Loucy (cell line): Measurements from ENCODE around the gene SP4.

Source experiments
- H2AFZ ChIP-seq: fragments of 200-600 bp; sonication (generic); 2 replicates; pipeline ENCODE4 v1.6.0; 2016; ENCODE audit warnings: antibody characterized with exemption, mild to moderate bottlenecking, low read length, moderate library complexity
- H3F3A ChIP-seq: fragments of 200-600 bp; 2 replicates; pipeline ENCODE4 v1.6.0; 2016; ENCODE audit warnings: antibody characterized with exemption, low read depth, mild to moderate bottlenecking
- H3K27me3 ChIP-seq: fragments of 200-600 bp; sonication (generic); 2 replicates; pipeline ENCODE4 v1.6.1; 2014; ENCODE audit warnings: low read length, mild to moderate bottlenecking; ENCODE audit not compliant: insufficient read depth, poor library complexity, severe bottlenecking
- H3K36me3 ChIP-seq: fragments of 200-600 bp; sonication (generic); 2 replicates; pipeline ENCODE4 v1.6.1; 2016; ENCODE audit warnings: low read length; ENCODE audit not compliant: insufficient read depth
- H3K4me1 ChIP-seq: fragments of 200-600 bp; sonication (generic); 2 replicates; pipeline ENCODE4 v1.5.1; 2014; ENCODE audit warnings: low read length, mild to moderate bottlenecking; ENCODE audit not compliant: insufficient read depth, poor library complexity, severe bottlenecking
- H3K4me2 ChIP-seq: fragments of 200-600 bp; sonication (generic); 2 replicates; pipeline ENCODE4 v1.6.0; 2014; ENCODE audit warnings: antibody characterized with exemption, low read length, low read depth, mild to moderate bottlenecking; ENCODE audit not compliant: poor library complexity, severe bottlenecking
- H3K4me3 ChIP-seq: fragments of 200-600 bp; sonication (generic); 2 replicates; pipeline ENCODE4 v1.5.1; 2014; ENCODE audit warnings: low read length, mild to moderate bottlenecking, mixed read lengths; ENCODE audit not compliant: poor library complexity, severe bottlenecking
- H3K79me2 ChIP-seq: fragments of 200-600 bp; sonication (generic); 2 replicates; pipeline ENCODE4 v1.6.1; 2014; ENCODE audit warnings: low read length; ENCODE audit not compliant: insufficient read depth
- H3K9ac ChIP-seq: fragments of 200-600 bp; sonication (generic); 2 replicates; pipeline ENCODE4 v1.6.0; 2014; ENCODE audit warnings: mild to moderate bottlenecking, low read depth, low read length, moderate library complexity; ENCODE audit not compliant: poor library complexity, severe bottlenecking
- H3K9me2 ChIP-seq: fragments of 200-600 bp; sonication (generic); replicated peaks from 2 replicates; pipeline ENCODE4 v1.6.1; 2016; ENCODE audit warnings: low read depth, low read length, mixed read lengths
- H3K9me3 ChIP-seq: fragments of 200-600 bp; sonication (generic); 2 replicates; pipeline ENCODE4 v1.6.1; 2014; ENCODE audit warnings: mild to moderate bottlenecking, antibody characterized with exemption, low read length, low read depth; ENCODE audit not compliant: insufficient read depth
- H4K20me1 ChIP-seq: fragments of 200-600 bp; sonication (generic); 2 replicates; pipeline ENCODE4 v1.6.0; 2014; ENCODE audit warnings: antibody characterized with exemption, low read length, mild to moderate bottlenecking; ENCODE audit not compliant: insufficient read depth, poor library complexity, severe bottlenecking
- EZH2phosphoT487 ChIP-seq: fragments of 200-600 bp; IDR thresholded peaks from 2 replicates; pipeline ENCODE4 v1.6.1; 2018; ENCODE audit warnings: antibody characterized with exemption, mild to moderate bottlenecking, moderate library complexity, borderline replicate concordance
- TF ChIP-seq, protein P1 (sequence below): fragments of 200-600 bp; sonication (generic); conservative IDR thresholded peaks from 2 replicates; pipeline ENCODE4 v1.5.1; 2014; ENCODE audit warnings: mild to moderate bottlenecking, antibody characterized with exemption, low read length

Gene SP4

DNA sequence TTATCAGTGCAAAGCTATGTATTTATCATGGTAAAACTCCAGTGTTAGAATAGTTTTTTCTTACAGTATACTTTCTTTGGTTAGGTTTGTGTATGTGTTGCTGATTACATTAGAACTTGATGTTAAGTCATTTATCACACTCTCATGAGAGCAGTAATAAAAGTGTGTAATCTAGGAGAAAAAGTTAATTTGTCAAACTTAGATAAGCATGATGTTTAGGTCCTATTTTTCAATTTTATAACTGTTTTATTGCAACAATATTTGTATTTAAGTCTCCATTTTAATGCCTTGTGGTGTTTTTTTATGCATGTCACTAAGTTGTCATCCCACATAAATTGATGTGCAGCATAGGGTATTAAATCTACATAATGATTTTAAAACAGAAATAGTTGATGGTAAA is 86.2 kb downstream of the SP4 start:
- TF ChIP-seq EZH2phosphoT487, result no peak
- TF ChIP-seq, protein P1, sequence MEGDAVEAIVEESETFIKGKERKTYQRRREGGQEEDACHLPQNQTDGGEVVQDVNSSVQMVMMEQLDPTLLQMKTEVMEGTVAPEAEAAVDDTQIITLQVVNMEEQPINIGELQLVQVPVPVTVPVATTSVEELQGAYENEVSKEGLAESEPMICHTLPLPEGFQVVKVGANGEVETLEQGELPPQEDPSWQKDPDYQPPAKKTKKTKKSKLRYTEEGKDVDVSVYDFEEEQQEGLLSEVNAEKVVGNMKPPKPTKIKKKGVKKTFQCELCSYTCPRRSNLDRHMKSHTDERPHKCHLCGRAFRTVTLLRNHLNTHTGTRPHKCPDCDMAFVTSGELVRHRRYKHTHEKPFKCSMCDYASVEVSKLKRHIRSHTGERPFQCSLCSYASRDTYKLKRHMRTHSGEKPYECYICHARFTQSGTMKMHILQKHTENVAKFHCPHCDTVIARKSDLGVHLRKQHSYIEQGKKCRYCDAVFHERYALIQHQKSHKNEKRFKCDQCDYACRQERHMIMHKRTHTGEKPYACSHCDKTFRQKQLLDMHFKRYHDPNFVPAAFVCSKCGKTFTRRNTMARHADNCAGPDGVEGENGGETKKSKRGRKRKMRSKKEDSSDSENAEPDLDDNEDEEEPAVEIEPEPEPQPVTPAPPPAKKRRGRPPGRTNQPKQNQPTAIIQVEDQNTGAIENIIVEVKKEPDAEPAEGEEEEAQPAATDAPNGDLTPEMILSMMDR, result no peak
- no peak overlapping the region for H3K4me2 ChIP-seq
- H3F3A ChIP-seq, result no peaks in the 10 kb centered on the region
- no peaks in the 10 kb centered on the region for H3K79me2 ChIP-seq
- H3K9me3 ChIP-seq, result no peaks in the 10 kb centered on the region
- no peaks in the 10 kb centered on the region for H4K20me1 ChIP-seq
- H3K4me3 ChIP-seq, result no peak overlapping the region
- H3K27me3 ChIP-seq, result no peaks in the 10 kb centered on the region
- H3K9ac ChIP-seq, result no peak overlapping the region
- H3K36me3 ChIP-seq, result peaks cover 28% of the 10 kb centered on the region
- H3K4me1 ChIP-seq, result no peaks in the 10 kb centered on the region
- no peaks in the 10 kb centered on the region for H3K9me2 ChIP-seq
- H2AFZ ChIP-seq, result no peak overlapping the region

DNA sequence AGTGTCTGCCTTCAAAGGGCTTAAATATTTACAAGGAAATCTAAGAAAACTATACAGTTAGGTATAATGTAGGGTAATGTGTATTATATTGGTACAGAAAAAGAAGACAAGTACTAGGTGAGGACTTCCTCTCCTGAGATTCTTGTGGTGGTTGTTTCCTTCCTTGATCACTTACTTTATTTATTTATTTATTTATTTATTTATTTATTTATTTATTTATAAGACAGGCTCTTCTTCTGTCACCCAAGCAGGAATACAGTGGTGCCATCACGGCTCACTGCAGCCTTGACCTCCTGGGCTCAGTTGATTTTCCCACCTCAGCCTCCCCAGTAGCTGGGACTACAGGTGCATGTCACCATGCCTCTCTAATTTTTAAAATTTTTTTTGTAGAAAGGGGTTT is 96.8 kb downstream of the SP4 start:
- no peaks in the 10 kb centered on the region for H3K36me3 ChIP-seq
- no peak overlapping the region for H3K4me2 ChIP-seq
- no peaks in the 10 kb centered on the region for H3K9me2 ChIP-seq
- H3K9ac ChIP-seq, result no peak overlapping the region
- H3K27me3 ChIP-seq, result no peaks in the 10 kb centered on the region
- H3K4me3 ChIP-seq, result no peak overlapping the region
- no peak overlapping the region for H2AFZ ChIP-seq
- no peaks in the 10 kb centered on the region for H3K79me2 ChIP-seq
- H4K20me1 ChIP-seq, result no peaks in the 10 kb centered on the region
- no peaks in the 10 kb centered on the region for H3F3A ChIP-seq
- H3K4me1 ChIP-seq, result no peaks in the 10 kb centered on the region
- H3K9me3 ChIP-seq, result peaks cover 8% of the 10 kb centered on the region; the same call in 1 of the 2 replicates
- TF ChIP-seq, protein P1, result no peak
- TF ChIP-seq EZH2phosphoT487, result no peak

DNA sequence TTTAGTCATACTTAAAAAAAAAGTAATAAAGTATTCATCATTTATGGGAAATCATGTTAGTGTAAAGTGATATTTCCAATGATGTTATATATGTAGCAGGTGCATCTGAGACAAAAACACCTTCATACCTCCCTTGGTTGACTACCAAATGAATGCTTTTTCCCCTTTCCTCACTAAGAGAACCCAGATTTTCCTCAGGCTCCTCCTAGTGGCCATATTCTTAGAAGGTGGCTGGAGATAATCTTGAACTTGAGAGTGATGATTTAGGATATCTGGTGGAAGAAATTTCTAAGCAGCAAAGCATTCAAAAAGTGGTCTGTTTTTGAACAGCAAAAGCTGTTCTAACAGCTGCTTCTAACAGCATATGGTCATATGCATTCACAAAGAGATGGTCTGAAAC is 98.1 kb downstream of the SP4 start:
- Histone ChIP-seq H3K4me1 (no peaks in the 10 kb centered on the region), H3K36me3 (no peaks in the 10 kb centered on the region), H3K9ac (no peak overlapping the region), H4K20me1 (no peaks in the 10 kb centered on the region), H3F3A (no peaks in the 10 kb centered on the region), H3K9me3 (peaks cover 8% of the 10 kb centered on the region; the same call in 1 of the 2 replicates), H2AFZ (no peak overlapping the region), H3K79me2 (no peaks in the 10 kb centered on the region), H3K4me3 (no peak overlapping the region), H3K27me3 (no peaks in the 10 kb centered on the region), H3K9me2 (no peaks in the 10 kb centered on the region), H3K4me2 (no peak overlapping the region)
- no peak for TF ChIP-seq EZH2phosphoT487
- TF ChIP-seq, protein P1, result peak; percentile 61
